Cerebellar nuclear complex (tissue), 1 donor: ENCODE results near the gene ATAD3A.
"Not testable (repeated sequence)": the region's sequence is repeated elsewhere in the genome, so short reads cannot be mapped to it uniquely, and the experiment has no call there.

Source experiments
- DNase-seq, 2 experiments: peaks; one replicate each; lab custom pipeline; 2025; lab: John Stamatoyannopoulos, UW

ATAD3A gene

DNA sequence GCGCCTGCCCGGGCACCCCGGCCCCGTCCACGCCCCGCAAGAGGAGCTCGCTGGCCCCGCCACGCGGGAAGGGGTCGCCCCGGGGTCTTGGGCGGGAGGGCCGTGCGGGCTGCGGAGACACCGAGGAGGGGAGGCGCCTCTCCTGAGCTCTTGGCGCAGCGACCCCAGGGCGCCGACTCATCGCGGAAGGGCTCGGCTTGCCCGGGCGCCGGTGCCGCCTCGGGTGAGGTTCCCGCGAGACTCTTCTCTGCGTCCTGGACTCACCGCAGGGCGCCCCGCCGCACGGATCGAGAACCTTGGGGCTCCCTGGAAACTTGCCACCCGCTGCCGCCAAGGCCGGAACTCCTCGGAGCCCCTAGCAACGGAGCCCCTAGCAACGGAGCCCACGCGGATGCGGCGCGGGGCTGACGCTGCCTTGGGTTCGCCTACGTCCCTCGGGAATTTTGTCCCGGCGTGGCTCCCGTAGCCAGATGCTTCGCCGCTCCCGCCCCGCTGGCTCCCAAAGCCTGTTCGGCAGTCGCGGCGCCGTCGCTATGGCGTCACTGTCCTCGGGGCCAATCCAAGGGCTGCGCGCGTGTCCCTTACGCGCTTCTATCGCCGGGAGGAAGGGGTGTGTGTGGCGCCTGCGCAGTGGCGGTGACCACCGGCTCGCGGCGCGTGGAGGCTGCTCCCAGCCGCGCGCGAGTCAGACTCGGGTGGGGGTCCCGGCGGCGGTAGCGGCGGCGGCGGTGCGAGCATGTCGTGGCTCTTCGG lies at the start of gene ATAD3A:
Gene ATAD3A (plus strand): TSS at position 630 of the 753 bp plus-strand sequence. CDS start 107 bp downstream, at position 737.
- peak; percentile 63 to 78 for DNase-seq

DNA sequence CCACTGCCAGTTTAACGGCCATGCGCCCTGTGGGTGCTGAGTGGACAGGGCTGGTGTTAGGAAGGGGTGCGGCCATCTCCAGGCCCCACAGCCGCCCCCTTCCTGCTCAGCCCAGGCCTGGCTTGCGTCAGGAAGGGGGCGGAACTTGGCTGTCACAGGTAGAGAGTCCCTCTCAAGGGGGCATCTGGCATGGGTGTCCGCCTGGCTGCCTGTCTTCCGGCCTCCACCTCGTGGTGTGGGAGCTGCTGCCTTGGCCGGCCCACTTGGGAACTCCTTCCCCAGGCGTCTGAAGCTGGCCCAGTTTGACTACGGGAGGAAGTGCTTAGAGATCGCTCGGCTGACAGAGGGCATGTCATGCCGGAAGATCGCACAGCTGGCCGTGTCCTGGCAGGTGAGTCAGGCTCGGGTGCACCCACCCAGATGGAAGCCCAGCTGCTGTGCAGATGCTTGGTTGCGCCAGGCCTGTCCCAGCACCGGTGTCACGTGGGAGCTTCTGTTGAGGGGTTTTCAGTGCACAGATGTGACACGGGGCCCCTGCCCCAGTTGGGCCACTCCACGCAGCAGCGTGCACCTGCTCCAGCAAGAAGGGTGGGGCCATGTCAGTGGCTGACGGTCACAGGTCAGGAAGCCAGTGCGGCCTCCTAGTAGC lies 49.5 kb upstream of the ATAD3A start:
- DNase-seq, result no peak

DNA sequence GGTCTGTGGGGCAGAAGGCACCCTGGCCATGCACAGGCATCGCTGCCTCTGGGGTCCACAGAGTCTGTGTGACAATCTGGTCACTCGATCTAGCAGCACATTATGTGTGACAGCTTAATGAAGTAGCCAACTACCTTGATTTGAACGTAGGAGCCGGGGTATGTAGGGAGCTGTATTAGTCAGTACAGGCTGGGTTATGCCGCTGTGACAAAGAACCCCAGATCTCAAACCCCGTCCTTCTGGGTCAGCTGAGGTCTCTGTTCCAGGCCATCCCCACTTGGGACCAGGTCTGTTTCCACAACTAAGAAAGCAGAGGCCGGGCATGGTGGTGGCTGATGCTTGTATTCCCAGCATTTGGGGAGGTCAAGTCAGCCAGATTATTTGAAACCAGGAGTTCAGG lies 48.6 kb upstream of the ATAD3A start:
- DNase-seq, result no peak

DNA sequence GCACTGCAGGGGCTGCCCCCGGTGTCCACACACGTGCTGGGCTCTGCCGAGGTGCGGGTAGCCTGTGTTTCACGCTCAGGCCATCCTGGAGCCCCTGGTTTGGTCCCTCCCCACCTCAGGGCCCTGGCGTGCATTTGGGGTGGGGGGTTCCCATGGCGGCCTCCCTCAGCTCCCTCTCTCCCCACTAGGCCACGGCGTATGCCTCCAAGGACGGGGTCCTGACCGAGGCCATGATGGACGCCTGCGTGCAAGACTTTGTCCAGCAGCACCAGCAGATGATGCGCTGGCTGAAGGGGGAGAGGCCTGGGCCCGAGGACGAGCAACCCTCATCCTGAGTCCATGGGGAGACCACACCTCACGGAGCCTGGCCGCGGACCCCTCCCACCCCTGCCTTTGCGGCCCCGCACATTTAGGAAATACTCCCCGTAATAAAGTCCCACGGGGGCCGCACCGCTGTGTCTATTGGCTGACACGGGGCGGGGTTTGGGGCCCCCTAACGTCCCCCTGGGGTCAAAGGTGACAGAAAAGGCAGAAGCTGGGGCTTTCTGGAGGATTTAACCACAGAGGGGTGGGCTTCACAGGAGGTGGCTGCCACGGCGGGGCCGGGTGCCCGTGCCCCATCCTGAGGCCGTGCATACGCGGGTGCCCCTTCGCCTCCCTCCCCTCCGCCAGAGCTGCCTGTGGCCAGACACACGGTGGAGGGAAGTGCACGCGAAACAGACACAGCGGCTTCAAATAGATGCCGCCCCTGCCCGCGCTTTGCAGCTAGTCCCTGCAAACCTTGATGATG lies 43.6 kb upstream of the ATAD3A start:
- not testable (repeated sequence) for DNase-seq

DNA sequence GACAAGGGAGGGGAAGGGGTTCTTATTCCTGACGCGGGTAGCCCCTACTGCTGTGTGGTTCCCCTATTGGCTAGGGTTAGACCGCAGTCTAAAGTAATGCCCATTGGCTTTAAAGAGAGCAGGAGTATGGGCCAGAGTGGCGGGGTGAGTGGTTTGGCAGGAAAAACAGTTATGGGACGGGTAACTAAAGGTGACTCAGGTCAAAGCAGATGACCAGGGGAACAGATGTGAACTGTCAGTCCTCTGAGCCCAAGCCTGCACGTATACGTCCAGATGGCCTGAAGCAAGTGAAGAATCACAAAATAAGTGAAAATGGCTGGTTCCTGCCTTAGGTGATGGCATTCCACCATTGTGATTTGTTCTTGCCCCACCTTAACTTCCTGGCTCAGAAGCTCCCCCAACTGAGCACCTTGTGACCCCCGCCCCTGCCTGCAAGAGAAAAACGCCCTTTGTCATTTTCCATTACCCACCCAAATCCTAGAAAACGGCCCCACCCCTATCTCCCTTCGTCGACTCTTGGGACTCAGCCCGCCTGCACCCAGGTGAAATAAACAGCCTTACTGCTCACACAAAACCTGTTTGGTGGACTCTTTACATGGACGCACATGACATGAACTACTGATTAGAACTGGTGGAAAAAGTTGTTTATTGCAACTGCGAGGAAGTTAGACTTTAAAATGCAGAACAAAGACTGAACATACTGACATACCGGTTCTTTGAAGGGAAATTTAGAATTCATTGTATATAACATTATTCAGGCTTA lies 41.2 kb upstream of the ATAD3A start:
- DNase-seq, result no peak

DNA sequence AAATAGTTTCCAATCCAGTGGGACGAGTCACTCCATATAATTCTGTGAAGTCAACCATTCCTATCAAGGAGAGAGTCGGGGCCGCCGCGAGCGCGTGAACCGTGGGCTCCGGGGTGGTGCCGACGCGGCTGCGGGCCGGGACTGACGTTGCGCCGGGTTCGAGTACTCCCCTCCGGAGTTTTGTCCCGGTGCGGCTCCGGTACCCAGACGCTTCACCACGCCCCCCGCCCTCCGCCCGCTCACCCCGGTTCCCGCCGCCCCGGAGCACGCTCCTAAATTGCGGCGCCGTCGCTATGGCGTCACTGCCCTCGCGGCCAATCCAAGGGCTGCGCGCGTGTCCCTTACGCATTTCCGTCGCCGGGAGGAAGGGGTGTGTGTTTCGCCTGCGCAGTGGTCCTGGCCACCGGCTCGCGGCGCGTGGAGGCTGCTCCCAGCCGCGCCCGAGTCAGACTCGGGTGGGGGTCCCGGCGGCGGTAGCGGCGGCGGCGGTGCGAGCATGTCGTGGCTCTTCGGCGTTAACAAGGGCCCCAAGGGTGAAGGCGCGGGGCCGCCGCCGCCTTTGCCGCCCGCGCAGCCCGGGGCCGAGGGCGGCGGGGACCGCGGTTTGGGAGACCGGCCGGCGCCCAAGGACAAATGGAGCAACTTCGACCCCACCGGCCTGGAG lies 40.4 kb upstream of the ATAD3A start, which contains the start of gene ATAD3B:
Gene ATAD3B (plus strand): TSS at position 377 of the 664 bp plus-strand sequence. CDS start 120 bp downstream, at position 497.
- peak; percentile 58 to 79 for DNase-seq

DNA sequence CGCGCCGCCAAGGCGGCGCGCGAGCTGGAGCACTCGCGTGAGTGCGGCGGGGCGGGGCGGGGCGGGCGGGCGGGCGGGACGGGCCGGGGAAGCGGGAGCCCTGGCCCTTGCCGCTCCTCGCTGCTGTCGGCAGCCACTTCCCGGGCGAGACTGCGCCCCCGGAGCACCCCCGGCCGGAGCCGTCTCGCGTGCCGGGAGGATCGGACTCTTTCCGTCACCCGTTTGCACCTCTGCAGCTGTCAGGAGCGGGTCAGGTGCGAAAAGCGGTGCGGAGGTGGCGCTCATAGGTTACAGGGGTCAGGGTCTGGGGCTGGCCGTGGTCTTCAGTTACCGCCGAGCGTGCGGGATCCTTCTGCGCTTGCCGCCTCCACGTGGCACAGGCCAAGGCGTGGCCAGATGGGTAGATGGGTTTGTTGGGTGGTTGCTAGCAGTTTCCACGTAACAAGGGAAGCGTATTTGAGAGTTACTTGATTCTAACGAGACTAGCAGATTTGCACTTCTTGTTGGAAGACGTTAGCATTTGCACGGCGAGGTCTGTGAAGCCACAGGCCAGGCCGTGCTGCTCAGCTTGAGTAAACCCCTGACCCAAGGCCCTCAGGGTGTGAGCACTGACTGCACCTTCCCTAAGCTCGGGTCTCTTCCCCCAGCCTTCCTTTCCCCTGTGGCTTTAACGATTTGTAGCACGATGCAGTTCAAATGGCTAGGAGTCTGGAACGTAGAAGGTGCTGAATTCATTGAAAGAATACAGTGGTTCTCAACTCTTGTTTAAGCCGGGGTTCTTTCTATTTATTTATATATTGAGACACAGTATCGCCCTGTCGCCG lies 39.7 kb upstream of the ATAD3A start:
- not testable (repeated sequence) for DNase-seq

DNA sequence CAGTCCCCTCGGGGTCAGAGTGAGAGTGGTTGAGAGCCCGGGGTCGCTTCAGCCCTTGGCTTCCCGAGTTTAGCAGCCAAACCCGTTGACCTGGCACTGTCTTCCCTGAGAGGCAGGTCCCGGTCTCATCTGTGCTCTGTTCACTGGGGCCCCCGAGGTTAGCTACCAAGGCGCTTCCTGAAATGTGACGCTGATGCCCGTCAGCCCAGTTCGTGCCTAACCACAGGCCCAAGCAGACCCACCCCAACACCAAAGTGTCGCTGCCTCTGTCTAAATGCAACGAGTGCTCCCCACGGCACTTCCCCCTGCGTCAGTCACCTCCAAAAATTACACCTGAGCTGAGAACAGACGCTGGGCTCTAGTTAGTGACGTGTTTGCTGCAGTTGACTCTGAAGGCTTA lies 36.0 kb upstream of the ATAD3A start:
- DNase-seq, result not testable (repeated sequence)

DNA sequence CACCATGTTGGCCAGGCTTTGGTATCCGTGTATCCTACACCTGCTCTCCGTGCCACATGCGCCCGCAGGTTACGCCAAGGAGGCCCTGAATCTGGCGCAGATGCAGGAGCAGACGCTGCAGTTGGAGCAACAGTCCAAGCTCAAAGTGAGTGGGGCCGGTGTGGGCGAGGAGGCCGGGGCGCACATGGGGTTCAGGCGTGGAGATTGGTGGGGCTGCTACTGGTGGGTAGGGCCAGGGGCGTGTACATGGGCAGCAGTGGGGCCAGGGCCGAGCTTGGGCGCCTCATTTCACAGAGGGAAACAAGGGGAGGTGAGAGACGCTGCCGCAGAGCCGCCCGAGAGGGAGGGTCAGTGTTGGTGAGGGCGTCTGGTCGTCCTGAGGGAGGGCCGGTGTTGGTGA lies 34.8 kb upstream of the ATAD3A start:
- DNase-seq, result no peak

DNA sequence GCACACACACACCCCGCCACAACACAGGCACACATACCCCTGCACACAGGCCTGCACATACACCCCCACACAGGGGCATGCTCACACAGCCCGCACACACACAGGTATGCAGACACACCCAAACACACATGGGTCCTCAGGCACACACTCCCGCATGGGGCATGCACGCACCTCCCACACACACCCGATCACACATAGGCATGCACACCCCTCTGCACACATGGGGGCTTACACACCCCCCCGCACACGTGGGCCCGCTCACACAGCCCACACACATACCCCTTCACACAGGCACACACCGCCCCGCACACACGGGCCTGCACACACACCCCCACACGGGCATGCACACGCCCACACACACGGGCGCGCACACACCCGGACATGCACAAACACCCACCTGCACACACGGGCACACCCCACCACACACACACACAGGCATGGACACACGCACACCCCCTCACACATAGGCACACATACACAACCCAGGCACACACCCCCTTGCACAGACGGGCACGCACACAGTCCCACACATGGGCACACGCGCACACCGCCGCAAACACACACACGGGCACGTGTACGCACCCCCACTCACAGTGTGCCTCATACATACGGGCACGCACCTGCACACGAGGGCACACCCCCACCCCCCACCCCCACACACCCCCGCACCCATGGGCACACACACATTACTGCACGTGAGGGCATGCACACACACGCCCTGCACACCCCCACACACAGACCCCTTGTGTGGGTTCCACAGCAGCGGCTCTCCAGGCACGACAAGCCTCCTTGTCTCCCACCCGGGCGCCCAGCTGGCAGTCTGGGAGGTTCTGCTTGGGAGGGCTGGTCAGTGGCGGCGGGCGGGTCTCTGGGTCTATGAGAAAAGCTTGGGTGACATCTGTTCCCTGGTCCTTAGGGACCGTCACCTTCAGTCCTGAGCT lies 32.1 kb upstream of the ATAD3A start:
- DNase-seq, result no peak

DNA sequence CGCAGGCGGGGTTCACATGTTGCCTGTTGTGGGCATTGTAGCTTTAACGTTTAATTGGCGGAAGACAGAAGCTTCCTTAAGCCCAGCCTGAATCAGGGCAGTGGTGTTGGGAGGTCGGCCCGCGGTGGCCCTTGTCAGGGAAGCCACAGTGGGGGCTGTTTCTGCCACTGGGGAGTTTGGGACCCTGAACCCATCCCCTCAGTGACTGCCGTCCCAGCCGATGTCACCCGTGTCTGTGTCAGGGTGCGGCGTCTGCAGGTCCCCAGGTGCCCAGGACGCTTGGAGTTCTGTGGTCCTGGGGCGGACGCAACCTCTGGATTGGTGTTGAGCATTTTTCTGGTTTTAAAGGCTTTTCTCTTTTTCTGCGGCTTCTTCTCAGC lies 31.5 kb upstream of the ATAD3A start:
- DNase-seq, result not testable (repeated sequence)

DNA sequence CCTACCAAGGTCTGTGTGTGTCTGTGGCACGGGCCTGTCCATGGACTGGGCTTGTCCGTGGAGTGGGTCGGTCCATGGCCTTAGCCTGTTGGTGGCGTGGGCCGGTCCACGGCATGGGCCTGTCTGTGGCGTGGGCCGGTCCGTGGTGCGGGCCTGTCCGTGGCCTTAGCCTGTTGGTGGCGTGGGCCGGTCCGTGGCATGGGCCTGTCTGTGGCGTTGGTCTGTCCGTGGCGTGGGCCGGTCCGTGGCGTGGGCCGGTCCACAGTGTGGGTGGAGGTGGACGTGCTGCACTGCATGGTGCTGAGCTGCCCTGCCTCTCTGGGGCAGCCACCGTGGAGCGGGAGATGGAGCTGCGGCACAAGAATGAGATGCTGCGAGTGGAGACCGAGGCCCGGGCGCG lies 30.2 kb upstream of the ATAD3A start:
- not testable (repeated sequence) for DNase-seq

DNA sequence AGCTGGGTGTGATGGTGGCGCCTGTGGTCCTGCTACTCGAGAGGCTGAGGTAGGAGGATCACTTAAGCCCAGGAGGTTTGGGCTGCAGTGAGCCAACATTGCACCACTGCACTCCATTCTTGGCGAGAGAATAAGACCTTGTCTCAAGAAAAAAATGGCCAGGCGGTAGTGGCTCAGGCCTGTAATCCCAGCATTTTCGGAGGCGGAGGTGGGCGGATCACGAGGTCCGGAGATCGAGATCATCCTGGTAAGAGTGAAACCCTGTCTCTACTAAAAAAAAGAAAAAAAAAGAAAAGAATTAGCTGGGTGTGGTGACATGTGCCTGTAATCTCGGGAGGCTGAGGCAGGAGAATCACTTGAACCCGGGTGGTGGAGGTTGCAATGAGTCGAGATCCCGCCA lies 29.1 kb upstream of the ATAD3A start:
- no peak for DNase-seq

DNA sequence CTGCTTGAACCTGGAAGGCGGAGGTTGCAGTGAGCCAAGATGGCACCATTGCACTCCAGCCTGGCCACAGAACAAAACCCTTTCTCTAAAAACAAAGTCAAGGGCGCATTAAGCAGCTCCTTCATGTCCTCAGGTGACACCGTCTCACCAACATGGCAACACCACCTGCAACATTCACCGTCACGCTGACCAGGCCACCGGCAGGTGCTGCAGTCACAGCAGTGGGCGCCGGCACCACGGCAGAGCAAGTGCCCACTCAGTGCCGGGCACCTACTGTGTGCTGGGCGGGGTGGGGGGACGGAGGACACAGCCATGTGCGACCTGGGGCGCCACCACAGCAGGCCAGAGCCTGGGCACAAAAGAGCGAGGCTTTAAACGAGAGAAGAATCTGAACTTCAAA lies 28.2 kb upstream of the ATAD3A start:
- DNase-seq, result no peak

DNA sequence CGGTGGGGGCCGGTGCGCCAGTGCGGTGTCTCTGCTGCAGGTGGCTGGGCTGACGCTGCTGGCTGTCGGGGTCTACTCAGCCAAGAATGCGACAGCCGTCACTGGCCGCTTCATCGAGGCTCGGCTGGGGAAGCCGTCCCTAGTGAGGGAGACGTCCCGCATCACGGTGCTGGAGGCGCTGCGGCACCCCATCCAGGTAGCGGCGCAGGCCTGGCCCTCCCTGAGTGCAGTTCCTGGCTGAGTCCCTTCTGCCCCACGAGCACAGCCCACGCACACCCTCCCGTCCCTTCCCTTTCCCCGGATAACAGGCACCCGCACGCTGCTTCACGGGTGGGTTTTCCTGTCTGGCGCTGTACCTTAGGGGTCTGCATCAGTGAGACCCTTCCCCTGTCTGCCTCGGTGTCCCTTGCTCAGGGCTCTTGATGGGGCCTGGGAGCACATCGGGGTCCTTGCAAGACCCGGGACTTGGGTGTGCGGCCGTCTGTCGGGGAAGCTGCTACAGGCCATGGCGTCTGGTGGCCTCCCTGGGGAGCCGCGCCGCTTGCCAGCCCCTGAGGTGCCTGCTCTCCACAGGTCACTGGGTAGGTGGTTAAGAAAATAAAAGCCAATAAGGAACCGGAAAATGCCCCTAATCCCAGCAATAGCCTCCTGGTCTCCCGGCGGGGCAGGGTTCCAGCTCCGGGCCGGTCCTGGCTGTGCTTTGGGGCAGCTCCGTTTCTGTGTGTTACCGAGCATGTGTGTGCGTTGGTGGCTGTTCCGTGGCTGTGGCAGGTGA lies 26.8 kb upstream of the ATAD3A start:
- DNase-seq, result not testable (repeated sequence)

DNA sequence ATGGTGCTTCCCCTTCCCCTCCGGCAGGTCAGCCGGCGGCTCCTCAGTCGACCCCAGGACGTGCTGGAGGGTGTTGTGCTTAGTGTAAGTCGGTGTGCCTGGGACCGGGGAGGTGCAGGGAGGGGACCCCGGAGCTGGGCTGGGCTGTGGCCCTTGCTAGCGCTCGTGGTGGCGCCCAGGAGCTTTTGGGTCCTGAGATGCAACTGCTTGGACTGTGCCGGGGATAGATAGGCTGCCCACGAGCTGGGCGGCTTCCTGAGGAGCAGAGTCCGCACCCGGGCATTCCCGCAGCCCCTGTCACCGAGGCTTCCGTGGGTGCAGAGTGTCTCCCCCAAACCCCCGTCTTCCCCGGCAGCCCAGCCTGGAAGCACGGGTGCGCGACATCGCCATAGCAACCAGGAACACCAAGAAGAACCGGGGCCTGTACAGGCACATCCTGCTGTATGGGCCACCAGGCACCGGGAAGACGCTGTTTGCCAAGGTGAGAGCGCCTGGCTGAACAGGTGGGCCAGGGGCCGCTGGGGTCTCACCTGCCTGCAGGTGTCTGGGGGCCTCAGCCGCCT lies 26.1 kb upstream of the ATAD3A start:
- not testable (repeated sequence) for DNase-seq

DNA sequence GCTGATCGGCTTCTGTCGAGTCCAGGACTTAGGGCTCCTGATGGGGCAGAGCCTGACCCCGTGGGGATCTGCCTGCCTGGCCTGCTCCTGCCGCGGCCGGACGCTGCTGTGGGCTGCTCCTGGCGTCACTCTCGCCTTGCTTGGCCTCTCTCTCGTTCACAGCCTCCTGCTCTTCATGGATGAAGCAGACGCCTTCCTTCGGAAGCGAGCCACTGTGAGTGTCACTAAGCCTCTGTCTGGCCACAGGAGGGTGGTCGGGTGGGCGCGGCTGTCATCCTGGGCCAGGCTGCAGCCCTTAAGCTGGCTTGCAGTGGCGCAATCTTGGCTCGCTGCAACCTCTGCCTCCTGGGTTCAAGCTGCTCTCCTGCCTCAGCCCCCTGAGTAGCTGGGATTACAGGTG lies 24.3 kb upstream of the ATAD3A start:
- DNase-seq, result no peak

DNA sequence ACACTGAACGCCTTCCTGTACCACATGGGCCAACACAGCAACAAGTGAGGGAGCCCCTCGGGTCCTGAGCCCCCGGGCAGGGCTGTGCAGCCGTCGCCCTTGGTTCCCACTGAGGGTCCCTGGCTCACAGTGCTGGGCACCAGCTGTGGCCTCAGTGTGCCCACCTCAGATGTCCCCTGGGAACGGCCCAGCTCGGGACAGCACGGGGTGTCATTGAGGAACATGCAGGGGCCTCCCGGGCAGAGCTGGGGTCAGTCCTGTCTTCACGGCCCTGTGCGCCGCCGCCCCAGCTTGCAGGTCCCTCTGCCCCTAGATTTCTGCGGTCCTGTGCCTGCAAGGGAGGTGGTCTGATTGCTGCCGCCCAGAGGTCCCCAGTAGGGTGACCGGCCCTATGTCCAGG lies 22.7 kb upstream of the ATAD3A start:
- no peak for DNase-seq
